Measurements from ENCODE around the gene RRH.
"Not testable (repeated sequence)": the region's sequence is repeated elsewhere in the genome, so short reads cannot be mapped to it uniquely, and the experiment has no call there.

The RRH gene

GRCh38 chr4:109836985-109837384, 9.2 kb downstream of the RRH start:
- H3K4me3 ChIP-seq (ENCODE audit: low read depth, low read length), result no peak overlapping the region
- no peak for TF ChIP-seq CTCF (IDR thresholded peaks at IDR 0.05; ENCODE audit: control insufficient read depth, extremely low read depth, insufficient read depth)
- peak; percentile 62 for DNase-seq (ENCODE audit: low read depth)

- no peak overlapping the region for H3K4me3 ChIP-seq (ENCODE audit: low read depth, low read length)
- no peak for TF ChIP-seq CTCF (IDR thresholded peaks at IDR 0.05; ENCODE audit: control insufficient read depth, extremely low read depth, insufficient read depth)
- DNase-seq (ENCODE audit: low read depth), result no peak
Measured at GRCh38 chr4:109846395-109847098, 18.8 kb downstream of the RRH start.

GRCh38 chr4:109847896-109848442, 20.2 kb downstream of the RRH start, which contains the start of gene LRIT3:
Gene LRIT3 (plus strand): TSS chr4:109848107. CDS start chr4:109848202, 95 bp downstream.
- no peak within 1 kb of the TSS for H3K4me3 ChIP-seq (ENCODE audit: low read depth, low read length)
- TF ChIP-seq CTCF (IDR thresholded peaks at IDR 0.05; ENCODE audit: control insufficient read depth, extremely low read depth, insufficient read depth), result no peak

GRCh38 chr4:109848501-109848900, 20.7 kb downstream of the RRH start:
- no peak for TF ChIP-seq CTCF (IDR thresholded peaks at IDR 0.05; ENCODE audit: control insufficient read depth, extremely low read depth, insufficient read depth)
- no peak overlapping the region for H3K4me3 ChIP-seq (ENCODE audit: low read depth, low read length)
- DNase-seq (ENCODE audit: low read depth), result no peak

More at GRCh38 chr4:109847896-109848442, 20.2 kb downstream of the RRH start, which contains the start of gene LRIT3:
- DNase-seq (ENCODE audit: low read depth), result no peak

- H3K4me3 ChIP-seq (ENCODE audit: low read depth, low read length), result no peak overlapping the region
- DNase-seq (ENCODE audit: low read depth), result no peak
- TF ChIP-seq CTCF (IDR thresholded peaks at IDR 0.05; ENCODE audit: control insufficient read depth, extremely low read depth, insufficient read depth), result no peak
Measured at GRCh38 chr4:109850601-109851000, 22.8 kb downstream of the RRH start.

GRCh38 chr4:109859426-109860300, 31.9 kb downstream of the RRH start:
- DNase-seq (ENCODE audit: low read depth); H3K4me3 ChIP-seq (ENCODE audit: low read depth, low read length): not testable (repeated sequence)

GRCh38 chr4:109861271-109861670, 33.5 kb downstream of the RRH start:
- no peak for DNase-seq (ENCODE audit: low read depth)
- H3K4me3 ChIP-seq (ENCODE audit: low read depth, low read length), result no peak overlapping the region
- TF ChIP-seq CTCF (IDR thresholded peaks at IDR 0.05; ENCODE audit: control insufficient read depth, extremely low read depth, insufficient read depth), result no peak
